ENCODE data around the gene WDR73. TPM values are rescaled to one million over a fixed set of nuclear protein-coding genes. Genes with fewer than 3 reads are reported as not detected.

The WDR73 gene
- total and polyA plus RNA-seq, 2 donors (not counting 1 experiment from before 2014, with no cell fraction given) = 16.8 to 38.3 TPM

DNA sequence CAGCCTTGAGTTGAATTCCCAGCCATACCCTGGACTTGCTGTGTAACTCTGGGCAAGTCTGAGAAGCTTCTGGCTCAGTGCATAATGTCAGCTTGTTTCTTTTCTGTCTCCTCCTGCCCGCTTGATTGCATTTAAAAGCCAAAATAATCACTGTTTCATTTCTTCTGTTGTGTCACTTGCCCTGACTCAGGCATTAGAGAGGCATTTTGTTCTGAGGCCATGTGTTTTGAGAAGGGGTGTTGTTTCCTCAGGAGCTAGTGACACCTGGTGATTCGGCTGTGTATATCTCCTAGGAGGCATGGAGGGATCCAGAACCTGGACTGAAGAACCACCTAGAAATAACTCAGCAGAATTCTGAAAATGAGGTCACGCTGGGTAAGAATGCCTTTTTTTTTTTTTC lies 16.0 kb downstream of the WDR73 start:
- H3K79me2 ChIP-seq (ENCODE audit: control insufficient read depth, insufficient read depth, low read length) = peaks cover 5% of the 10 kb centered on the region
- no peak overlapping the region for H3K27ac ChIP-seq (ENCODE audit: insufficient read depth, low read length)
- H3K27me3 ChIP-seq (ENCODE audit: control insufficient read depth, insufficient read depth, low read length) = no peaks in the 10 kb centered on the region
- peaks cover 14% of the 10 kb centered on the region for H3K36me3 ChIP-seq (ENCODE audit: control insufficient read depth, insufficient read depth, low read length)
- no peak overlapping the region for H2AFZ ChIP-seq (ENCODE audit: low read length)
- TF ChIP-seq, protein P1, sequence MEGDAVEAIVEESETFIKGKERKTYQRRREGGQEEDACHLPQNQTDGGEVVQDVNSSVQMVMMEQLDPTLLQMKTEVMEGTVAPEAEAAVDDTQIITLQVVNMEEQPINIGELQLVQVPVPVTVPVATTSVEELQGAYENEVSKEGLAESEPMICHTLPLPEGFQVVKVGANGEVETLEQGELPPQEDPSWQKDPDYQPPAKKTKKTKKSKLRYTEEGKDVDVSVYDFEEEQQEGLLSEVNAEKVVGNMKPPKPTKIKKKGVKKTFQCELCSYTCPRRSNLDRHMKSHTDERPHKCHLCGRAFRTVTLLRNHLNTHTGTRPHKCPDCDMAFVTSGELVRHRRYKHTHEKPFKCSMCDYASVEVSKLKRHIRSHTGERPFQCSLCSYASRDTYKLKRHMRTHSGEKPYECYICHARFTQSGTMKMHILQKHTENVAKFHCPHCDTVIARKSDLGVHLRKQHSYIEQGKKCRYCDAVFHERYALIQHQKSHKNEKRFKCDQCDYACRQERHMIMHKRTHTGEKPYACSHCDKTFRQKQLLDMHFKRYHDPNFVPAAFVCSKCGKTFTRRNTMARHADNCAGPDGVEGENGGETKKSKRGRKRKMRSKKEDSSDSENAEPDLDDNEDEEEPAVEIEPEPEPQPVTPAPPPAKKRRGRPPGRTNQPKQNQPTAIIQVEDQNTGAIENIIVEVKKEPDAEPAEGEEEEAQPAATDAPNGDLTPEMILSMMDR (conservative IDR thresholded peaks at IDR 0.05 in 1 of 2, IDR thresholded peaks at IDR 0.05 in 1 of 2; ENCODE audit: low read depth in 1 of 2, low read length in 2 of 2) = no peak
- TF ChIP-seq EZH2 (IDR thresholded peaks at IDR 0.05; ENCODE audit: low read length, missing control alignments) = no peak
- no peaks in the 10 kb centered on the region for H3K9me3 ChIP-seq (ENCODE audit: control insufficient read depth, insufficient read depth, low read depth, low read length)
- H3K4me3 ChIP-seq (replicated peaks in 1 of 4; ENCODE audit: control extremely low read depth in 1 of 4, insufficient read depth in 1 of 4, low read depth in 3 of 4, low read length in 4 of 4) = no peak overlapping the region
- peaks cover 1% of the 10 kb centered on the region for H4K20me1 ChIP-seq (ENCODE audit: control insufficient read depth, extremely low read depth, insufficient read depth, low read length)
- H3K9ac ChIP-seq (ENCODE audit: insufficient read depth, low read length) = no peak overlapping the region
- peak in 1 of 2 donors; percentile 20 for DNase-seq (ENCODE audit: low read depth in 2 of 2)
- H3K4me2 ChIP-seq (ENCODE audit: extremely low read depth, insufficient read depth, low read length) = no peak overlapping the region
- peaks cover 4% of the 10 kb centered on the region for H3K4me1 ChIP-seq (ENCODE audit: control insufficient read depth, extremely low read depth, insufficient read depth, low read length)

DNA sequence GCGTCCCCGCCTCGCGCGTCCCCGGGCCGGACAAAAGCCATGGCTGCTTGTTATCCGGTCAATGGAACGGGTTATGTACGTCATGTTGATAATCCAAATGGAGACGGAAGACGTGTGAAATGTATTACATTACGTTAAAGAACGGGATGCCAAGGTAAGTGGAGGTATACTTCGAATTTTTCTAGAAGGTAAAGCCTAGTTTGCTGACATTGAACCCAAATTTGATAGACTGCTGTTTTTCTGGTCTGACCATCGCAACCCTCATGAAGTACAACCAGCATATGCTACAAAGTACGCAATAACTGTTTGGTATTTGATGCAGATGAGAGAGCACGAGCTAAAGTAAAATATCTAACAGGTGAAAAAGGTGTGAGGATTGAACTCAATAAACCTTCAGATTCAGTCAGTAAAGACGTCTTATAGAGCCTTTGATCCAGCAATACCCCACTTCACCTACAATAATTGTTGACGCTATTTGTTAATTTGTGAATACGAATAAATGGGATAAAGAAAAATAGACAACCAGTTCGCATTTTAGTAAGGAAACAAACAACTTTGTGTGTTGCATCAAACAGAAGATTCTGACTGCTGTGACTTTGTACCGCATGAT lies 19.8 kb downstream of the WDR73 start:
- peak overlapping the region; percentile 66 for H3K9ac ChIP-seq (ENCODE audit: insufficient read depth, low read length)
- peak overlapping the region; percentile 93 for H3K4me2 ChIP-seq (ENCODE audit: extremely low read depth, insufficient read depth, low read length)
- peak overlapping the region; percentile 77 for H3K27ac ChIP-seq (ENCODE audit: insufficient read depth, low read length)
- no peaks in the 10 kb centered on the region for H4K20me1 ChIP-seq (ENCODE audit: control insufficient read depth, extremely low read depth, insufficient read depth, low read length)
- no peak for DNase-seq (ENCODE audit: low read depth in 2 of 2)
- no peaks in the 10 kb centered on the region for H3K9me3 ChIP-seq (ENCODE audit: control insufficient read depth, insufficient read depth, low read depth, low read length)
- H3K4me3 ChIP-seq (replicated peaks in 1 of 4; ENCODE audit: control extremely low read depth in 1 of 4, insufficient read depth in 1 of 4, low read depth in 3 of 4, low read length in 4 of 4) = peak overlapping the region; percentile 67 to 86 (median 69)
- H3K79me2 ChIP-seq (ENCODE audit: control insufficient read depth, insufficient read depth, low read length) = peaks cover 12% of the 10 kb centered on the region
- no peaks in the 10 kb centered on the region for H3K27me3 ChIP-seq (ENCODE audit: control insufficient read depth, insufficient read depth, low read length)
- peak overlapping the region; percentile 69 for H2AFZ ChIP-seq (ENCODE audit: low read length)
- H3K36me3 ChIP-seq (ENCODE audit: control insufficient read depth, insufficient read depth, low read length) = peaks cover 2% of the 10 kb centered on the region
- TF ChIP-seq EZH2 (IDR thresholded peaks at IDR 0.05; ENCODE audit: low read length, missing control alignments) = no peak
- TF ChIP-seq, protein P1 (conservative IDR thresholded peaks at IDR 0.05 in 1 of 2, IDR thresholded peaks at IDR 0.05 in 1 of 2; ENCODE audit: low read depth in 1 of 2, low read length in 2 of 2) = no peak
- H3K4me1 ChIP-seq (ENCODE audit: control insufficient read depth, extremely low read depth, insufficient read depth, low read length) = peaks cover 9% of the 10 kb centered on the region

DNA sequence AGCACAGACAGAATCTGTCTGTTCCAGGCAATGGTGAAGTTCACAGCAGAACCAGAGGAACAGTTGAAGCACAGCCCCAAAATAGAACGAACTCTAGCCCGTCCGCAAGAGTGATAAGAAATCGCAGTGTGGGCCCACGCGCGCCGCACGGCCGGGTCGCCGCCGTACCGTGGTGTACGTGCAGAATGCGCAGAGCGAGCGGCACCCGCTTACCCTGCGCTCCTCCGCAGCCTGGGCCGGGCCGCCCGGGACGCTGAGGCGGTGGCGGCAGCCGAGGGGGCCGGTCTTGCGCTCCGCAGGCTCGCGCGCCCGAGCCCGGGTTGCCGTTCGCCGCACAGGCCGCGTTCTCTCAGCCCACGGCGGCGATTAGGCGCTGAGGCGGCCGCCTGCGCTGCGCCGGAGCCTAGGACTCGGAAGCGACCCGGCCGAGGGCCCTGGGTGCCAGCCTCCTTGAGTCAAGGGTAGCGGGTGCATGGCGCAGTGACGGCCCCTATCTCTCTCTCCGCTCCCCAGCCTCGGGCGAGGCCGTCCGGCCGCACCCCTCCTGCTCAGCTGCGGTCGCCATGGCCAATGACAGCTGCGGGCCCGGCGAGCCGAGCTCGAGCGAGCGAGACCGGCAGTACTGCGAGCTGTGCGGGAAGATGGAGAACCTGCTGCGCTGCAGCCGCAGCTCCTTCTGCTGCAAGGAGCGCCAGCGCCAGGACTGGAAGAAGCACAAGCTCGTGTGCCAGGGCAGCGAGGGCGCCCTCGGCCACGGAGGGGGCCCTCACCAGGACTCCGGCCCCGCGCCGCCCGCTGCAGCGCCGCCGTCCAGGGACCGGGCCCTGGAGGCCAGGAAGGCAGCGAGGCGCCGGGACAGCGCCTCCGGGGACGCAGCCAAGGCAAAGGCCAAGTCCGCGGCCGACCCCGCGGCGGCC lies 20.5 kb downstream of the WDR73 start:
- TF ChIP-seq, protein P1 (conservative IDR thresholded peaks at IDR 0.05 in 1 of 2, IDR thresholded peaks at IDR 0.05 in 1 of 2; ENCODE audit: low read depth in 1 of 2, low read length in 2 of 2) = no peak
- TF ChIP-seq EZH2 (IDR thresholded peaks at IDR 0.05; ENCODE audit: low read length, missing control alignments) = no peak
- H3K27ac ChIP-seq (ENCODE audit: insufficient read depth, low read length) = peak overlapping the region; percentile 77
- H3K36me3 ChIP-seq (ENCODE audit: control insufficient read depth, insufficient read depth, low read length) = peaks cover 1% of the 10 kb centered on the region
- peak; percentile 68 to 83 for DNase-seq (ENCODE audit: low read depth in 2 of 2)
- H2AFZ ChIP-seq (ENCODE audit: low read length) = peak overlapping the region; percentile 80
- H3K4me1 ChIP-seq (ENCODE audit: control insufficient read depth, extremely low read depth, insufficient read depth, low read length) = peaks cover 9% of the 10 kb centered on the region
- peak overlapping the region; percentile 66 for H3K9ac ChIP-seq (ENCODE audit: insufficient read depth, low read length)
- H4K20me1 ChIP-seq (ENCODE audit: control insufficient read depth, extremely low read depth, insufficient read depth, low read length) = no peaks in the 10 kb centered on the region
- no peaks in the 10 kb centered on the region for H3K9me3 ChIP-seq (ENCODE audit: control insufficient read depth, insufficient read depth, low read depth, low read length)
- H3K27me3 ChIP-seq (ENCODE audit: control insufficient read depth, insufficient read depth, low read length) = no peaks in the 10 kb centered on the region
- peak overlapping the region; percentile 93 for H3K4me2 ChIP-seq (ENCODE audit: extremely low read depth, insufficient read depth, low read length)
- peak overlapping the region; percentile 67 to 86 (median 69) for H3K4me3 ChIP-seq (replicated peaks in 1 of 4; ENCODE audit: control extremely low read depth in 1 of 4, insufficient read depth in 1 of 4, low read depth in 3 of 4, low read length in 4 of 4)
- H3K79me2 ChIP-seq (ENCODE audit: control insufficient read depth, insufficient read depth, low read length) = peaks cover 12% of the 10 kb centered on the region
